CD14-positive monocyte (primary cell): Measurements from ENCODE around the gene ABHD1. TPM values are rescaled to one million over a fixed set of nuclear protein-coding genes. Genes with fewer than 3 reads are reported as not detected.

Experiments
- DNase-seq, 3 donors: peaks; one replicate each; pipeline ENCODE4 v3.0.0-alpha.2; 2011 to 2022
- H2AFZ ChIP-seq: 2 replicates; pipeline ENCODE4 v1.6.0; 2012; ENCODE audit warnings: mild to moderate bottlenecking, low read depth, low read length, inconsistent platforms; ENCODE audit not compliant: insufficient read depth, poor library complexity, severe bottlenecking
- H3K27ac ChIP-seq, 2 donors: 1 replicate in 1 of 2; 2 replicates in 1 of 2; pipeline ENCODE4 v1.5.1; 2012 to 2013; ENCODE audit warnings: low read length in 2 of 2, control low read depth in 1 of 2, inconsistent platforms in 1 of 2, low read depth in 1 of 2, mild to moderate bottlenecking in 1 of 2
- H3K27me3 ChIP-seq, 2 donors: one replicate each; pipeline versions ENCODE4 v1.6.0 to v1.6.1; 2011 to 2013; ENCODE audit warnings: low read length in 2 of 2; ENCODE audit not compliant: control insufficient read depth in 2 of 2, insufficient read depth in 2 of 2
- H3K36me3 ChIP-seq, 2 donors: replicated peaks in 1 of 2; 1 replicate in 1 of 2; 2 replicates in 1 of 2; pipeline versions ENCODE4 v1.5.1 to v1.6.1; 2012 to 2013; ENCODE audit warnings: low read length in 2 of 2, control low read depth in 1 of 2, inconsistent platforms in 1 of 2, mild to moderate bottlenecking in 1 of 2; ENCODE audit not compliant: insufficient read depth in 2 of 2, control insufficient read depth in 1 of 2
- H3K4me1 ChIP-seq, 2 donors: 1 replicate in 1 of 2; 2 replicates in 1 of 2; pipeline versions ENCODE4 v1.5.1 to v1.6.1; 2012 to 2013; ENCODE audit warnings: low read length in 2 of 2, control low read depth in 1 of 2, inconsistent platforms in 1 of 2, mild to moderate bottlenecking in 1 of 2, moderate library complexity in 1 of 2; ENCODE audit not compliant: insufficient read depth in 2 of 2, control insufficient read depth in 1 of 2
- H3K4me2 ChIP-seq: replicated peaks from 2 replicates; pipeline ENCODE3; 2012; ENCODE audit warnings: low read length, moderate library complexity, mild to moderate bottlenecking; ENCODE audit not compliant: poor library complexity, severe bottlenecking; ENCODE audit errors: extremely low read depth
- H3K4me3 ChIP-seq, 3 experiments: fragments of 200-600 bp in 1 of 3; sonication (generic) in 1 of 3; replicated peaks in 1 of 3; 1 replicate in 2 of 3; 2 replicates in 1 of 3; pipeline ENCODE4 v1.5.1; 2011 to 2013; ENCODE audit warnings: low read length in 3 of 3, mild to moderate bottlenecking in 3 of 3, control low read depth in 2 of 3, low read depth in 2 of 3, inconsistent platforms in 1 of 3, moderate library complexity in 1 of 3
- H3K79me2 ChIP-seq: 2 replicates; pipeline ENCODE4 v1.6.0; 2012; ENCODE audit warnings: mild to moderate bottlenecking, control low read depth, inconsistent platforms, low read length, moderate library complexity; ENCODE audit not compliant: insufficient read depth
- H3K9ac ChIP-seq: 2 replicates; pipeline ENCODE4 v1.6.0; 2017; ENCODE audit warnings: low read length, mild to moderate bottlenecking; ENCODE audit not compliant: insufficient read depth, poor library complexity, severe bottlenecking
- H3K9me3 ChIP-seq, 2 donors: replicated peaks in 1 of 2; 1 replicate in 1 of 2; 2 replicates in 1 of 2; pipeline versions ENCODE4 v1.5.1 to v1.6.1; 2012 to 2013; ENCODE audit warnings: low read length in 2 of 2, control low read depth in 1 of 2; ENCODE audit not compliant: control insufficient read depth in 1 of 2, insufficient read depth in 1 of 2
- H4K20me1 ChIP-seq: 2 replicates; pipeline ENCODE4 v1.6.0; 2012; ENCODE audit warnings: mild to moderate bottlenecking, low read length, control low read depth, moderate library complexity; ENCODE audit not compliant: insufficient read depth
- H3K27ac Mint-ChIP-seq, 7 donors: one replicate each; pipeline ENCODE4 v1.8.0; 2020; ENCODE audit warnings: mild to moderate bottlenecking in 7 of 7, mixed read lengths in 7 of 7, moderate library complexity in 6 of 7, inconsistent platforms in 2 of 7
- H3K27me3 Mint-ChIP-seq, 3 donors: one replicate each; pipeline ENCODE4 v1.8.0; 2021 to 2022; ENCODE audit warnings: low read depth in 3 of 3, mild to moderate bottlenecking in 3 of 3, mixed read lengths in 3 of 3, moderate library complexity in 3 of 3, inconsistent platforms in 1 of 3
- H3K36me3 Mint-ChIP-seq, 2 donors: one replicate each; pipeline ENCODE4 v1.8.0; 2020; ENCODE audit warnings: mixed read lengths in 2 of 2, inconsistent platforms in 1 of 2, mild to moderate bottlenecking in 1 of 2
- H3K4me1 Mint-ChIP-seq: one replicate; pipeline ENCODE4 v1.8.0; 2020; ENCODE audit warnings: mild to moderate bottlenecking, mixed read lengths
- H3K4me3 Mint-ChIP-seq, 2 donors: one replicate each; pipeline ENCODE4 v1.8.0; 2020; ENCODE audit warnings: mild to moderate bottlenecking in 2 of 2, mixed read lengths in 2 of 2, moderate library complexity in 1 of 2
- H3K9me3 Mint-ChIP-seq, 7 donors: one replicate each; pipeline ENCODE4 v1.8.0; 2020 to 2022; ENCODE audit warnings: mixed read lengths in 7 of 7, mild to moderate bottlenecking in 6 of 7, moderate library complexity in 6 of 7, inconsistent platforms in 2 of 7
- WGBS: methylation state at CpG from one replicate; pipeline ENCODE4 v1.1.5; 2013; ENCODE audit warnings: missing lambda C conversion rate; ENCODE audit not compliant: insufficient coverage; 5-methylcytosine and 5-hydroxymethylcytosine counted together
- intact Hi-C, 2 donors: fragments of 100-400 bp; cut with micrococcal nuclease; formaldehyde crosslinking; loops; one replicate each; pipeline versions ENCODE4 v1.15.0 to v1.15.1; 2023
- polyA plus RNA-seq, 3 donors: library from polyadenylated mRNA; depleted of rRNA in 1 of 3; unstranded in 2 of 3; stranded (reverse) in 1 of 3; fragments of 300-500 nt in 2 of 3; fragments of >200 nt in 1 of 3; fragmentation: Illumina TruSeq in 2 of 3; gene quantifications; 1 replicate in 2 of 3; 2 replicates in 1 of 3; pipeline ENCODE4 v1.2.3, GENCODE V29; 2012 to 2021
- TF ChIP-seq, protein P1 (sequence below): fragments of 200-600 bp; IDR thresholded peaks from one replicate; pipeline ENCODE4 v1.8.0; 2022; ENCODE audit warnings: antibody characterized with exemption, mild to moderate bottlenecking

The ABHD1 gene
- polyA plus RNA-seq, 3 donors, result 0.08 to 1.2 (median 0.25) TPM

DNA sequence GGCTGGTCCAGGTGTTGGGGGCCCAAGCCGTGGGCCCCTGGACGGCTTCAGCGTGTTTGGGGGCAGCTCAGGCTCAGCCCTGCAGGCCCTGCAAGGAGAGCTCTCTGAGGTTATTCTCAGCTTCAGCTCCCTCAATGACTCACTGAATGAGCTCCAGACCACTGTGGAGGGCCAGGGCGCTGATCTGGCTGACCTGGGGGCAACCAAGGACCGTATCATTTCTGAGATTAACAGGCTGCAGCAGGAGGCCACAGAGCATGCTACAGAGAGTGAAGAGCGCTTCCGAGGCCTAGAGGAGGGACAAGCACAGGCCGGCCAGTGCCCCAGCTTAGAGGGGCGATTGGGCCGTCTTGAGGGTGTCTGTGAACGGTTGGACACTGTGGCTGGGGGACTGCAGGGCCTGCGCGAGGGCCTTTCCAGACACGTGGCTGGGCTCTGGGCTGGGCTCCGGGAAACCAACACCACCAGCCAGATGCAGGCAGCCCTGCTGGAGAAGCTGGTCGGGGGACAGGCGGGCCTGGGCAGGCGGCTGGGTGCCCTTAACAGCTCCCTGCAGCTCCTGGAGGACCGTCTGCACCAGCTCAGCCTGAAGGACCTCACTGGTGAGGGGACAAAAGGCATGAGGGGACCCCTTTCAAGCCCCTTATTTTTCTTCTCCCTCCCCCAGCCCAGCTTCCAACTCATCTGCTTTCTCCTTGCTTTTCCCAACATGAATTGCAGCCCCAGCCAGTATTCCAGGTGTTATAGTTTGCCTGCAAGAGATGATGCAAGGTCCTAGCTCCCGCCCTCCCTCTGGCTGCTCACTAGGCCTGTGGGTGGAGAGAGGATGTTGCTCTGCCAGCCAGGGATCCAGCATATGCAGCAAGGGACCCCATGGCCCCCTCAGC lies 40.0 kb upstream of the ABHD1 start:
- peaks cover 48% of the 10 kb centered on the region for H3K4me1 Mint-ChIP-seq
- Histone ChIP-seq H3K79me2 (peaks cover 5% of the 10 kb centered on the region), H3K4me1 (peaks cover 50 to 60% of the 10 kb centered on the region in 2 donors), H3K9me3 (no peaks in the 10 kb centered on the region), H3K9ac (no peak overlapping the region), H3K27me3 (no peaks in the 10 kb centered on the region), H3K4me3 (no peak overlapping the region), H3K36me3 (no peaks in the 10 kb centered on the region), H4K20me1 (no peaks in the 10 kb centered on the region), H3K27ac (no peak overlapping the region), H2AFZ (no peak overlapping the region), H3K4me2 (no peak overlapping the region)
- TF ChIP-seq, protein P1, sequence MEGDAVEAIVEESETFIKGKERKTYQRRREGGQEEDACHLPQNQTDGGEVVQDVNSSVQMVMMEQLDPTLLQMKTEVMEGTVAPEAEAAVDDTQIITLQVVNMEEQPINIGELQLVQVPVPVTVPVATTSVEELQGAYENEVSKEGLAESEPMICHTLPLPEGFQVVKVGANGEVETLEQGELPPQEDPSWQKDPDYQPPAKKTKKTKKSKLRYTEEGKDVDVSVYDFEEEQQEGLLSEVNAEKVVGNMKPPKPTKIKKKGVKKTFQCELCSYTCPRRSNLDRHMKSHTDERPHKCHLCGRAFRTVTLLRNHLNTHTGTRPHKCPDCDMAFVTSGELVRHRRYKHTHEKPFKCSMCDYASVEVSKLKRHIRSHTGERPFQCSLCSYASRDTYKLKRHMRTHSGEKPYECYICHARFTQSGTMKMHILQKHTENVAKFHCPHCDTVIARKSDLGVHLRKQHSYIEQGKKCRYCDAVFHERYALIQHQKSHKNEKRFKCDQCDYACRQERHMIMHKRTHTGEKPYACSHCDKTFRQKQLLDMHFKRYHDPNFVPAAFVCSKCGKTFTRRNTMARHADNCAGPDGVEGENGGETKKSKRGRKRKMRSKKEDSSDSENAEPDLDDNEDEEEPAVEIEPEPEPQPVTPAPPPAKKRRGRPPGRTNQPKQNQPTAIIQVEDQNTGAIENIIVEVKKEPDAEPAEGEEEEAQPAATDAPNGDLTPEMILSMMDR, result no peak
- peaks cover 1 to 7% (median 5%) of the 10 kb centered on the region in 3 donors for H3K27me3 Mint-ChIP-seq
- no peak for DNase-seq
- intact Hi-C loops, result no loop called here
- no peaks in the 10 kb centered on the region for H3K9me3 Mint-ChIP-seq
- H3K4me3 Mint-ChIP-seq, result no peak overlapping the region
- peak overlapping the region in 1 of 7 donors; percentile 30 for H3K27ac Mint-ChIP-seq
- H3K36me3 Mint-ChIP-seq, result no peaks in the 10 kb centered on the region
- 94% methylated on average over 15 of the region's 20 CpGs for WGBS

- no peak overlapping the region for H2AFZ ChIP-seq
- no peak overlapping the region for H3K4me2 ChIP-seq
- H3K36me3 ChIP-seq, result no peaks in the 10 kb centered on the region
- Mint-ChIP-seq H3K9me3 (no peaks in the 10 kb centered on the region), H3K36me3 (no peaks in the 10 kb centered on the region), H3K27ac (no peak overlapping the region), H3K4me1 (peaks cover 45% of the 10 kb centered on the region), H3K4me3 (peak overlapping the region in 1 of 2 donors; percentile 85), H3K27me3 (peaks cover 0 to 7% (median 5%) of the 10 kb centered on the region in 3 donors)
- no peaks in the 10 kb centered on the region for H3K9me3 ChIP-seq
- no peak for DNase-seq
- H3K27ac ChIP-seq, result no peak overlapping the region
- 96% methylated on average over 4 of the region's 6 CpGs for WGBS
- H3K4me1 ChIP-seq, result peaks cover 42 to 52% of the 10 kb centered on the region in 2 donors
- TF ChIP-seq, protein P1, result no peak
- no peak overlapping the region for H3K4me3 ChIP-seq
- intact Hi-C loops, result loop anchor here (5.0 kb wide), 2 partner anchors 32 to 128 kb away; partner anchors contain the start of genes AGBL5 (in 2 of the 2), ATRAID (in 1 of the 2) and SLC5A6 (in 1 of the 2)
- no peaks in the 10 kb centered on the region for H4K20me1 ChIP-seq
- peaks cover under 1% of the 10 kb centered on the region for H3K79me2 ChIP-seq
- no peak overlapping the region for H3K9ac ChIP-seq
- no peaks in the 10 kb centered on the region for H3K27me3 ChIP-seq
These were observed 39.1 kb upstream of the ABHD1 start for GRCh38 chr2:27084297-27085061.
